Stromal cell of bone marrow (primary cell): ENCODE data around the gene LRRC66.

Experiments
- DNase-seq: peaks from one replicate; pipeline ENCODE4 v3.0.0-alpha.2; 2012; ENCODE audit warnings: low read depth

LRRC66 gene

GRCh38 chr4:52014903-52015302 is 5.3 kb downstream of the LRRC66 start:
- DNase-seq, result no peak

- DNase-seq, result no peak
Measured at GRCh38 chr4:52012651-52013050, 7.5 kb downstream of the LRRC66 start.

GRCh38 chr4:52010986-52011385 is 9.2 kb downstream of the LRRC66 start:
- DNase-seq, result no peak

GRCh38 chr4:52006887-52007286 is 13.3 kb downstream of the LRRC66 start:
- no peak for DNase-seq

GRCh38 chr4:52005604-52006273 is 14.4 kb downstream of the LRRC66 start:
- DNase-seq, result no peak

GRCh38 chr4:52004414-52004813 is 15.7 kb downstream of the LRRC66 start:
- no peak for DNase-seq

GRCh38 chr4:52001616-52002015 is 18.5 kb downstream of the LRRC66 start:
- no peak for DNase-seq

GRCh38 chr4:51999250-51999649 is 20.9 kb downstream of the LRRC66 start:
- DNase-seq, result no peak

- no peak for DNase-seq
Measured at GRCh38 chr4:51998837-51999236, 21.3 kb downstream of the LRRC66 start.

- no peak for DNase-seq
Measured at GRCh38 chr4:51997647-51998046, 22.5 kb downstream of the LRRC66 start.

GRCh38 chr4:51995647-51996220 is 24.4 kb downstream of the LRRC66 start:
- no peak for DNase-seq

GRCh38 chr4:51965862-51966261 is 54.3 kb downstream of the LRRC66 start:
- DNase-seq, result no peak

GRCh38 chr4:51963841-51964517 is 56.2 kb downstream of the LRRC66 start:
- DNase-seq, result peak; percentile 29

GRCh38 chr4:51960486-51960885 is 59.7 kb downstream of the LRRC66 start:
- DNase-seq, result no peak

- DNase-seq, result no peak
Measured at GRCh38 chr4:51958199-51958968, 61.8 kb downstream of the LRRC66 start.
